B cell (primary cell): Measurements from ENCODE around the gene SMYD2. TPM values are rescaled to one million over a fixed set of nuclear protein-coding genes. Genes with fewer than 3 reads are reported as not detected.

Experiments
- ATAC-seq: fragments of 200-7000 bp; cut with Tn5 transposase; one replicate; pipeline ENCODE4 v1.10.0; 2021; ENCODE audit warnings: low read depth, mild to moderate bottlenecking, moderate number of reproducible peaks, moderate library complexity
- CTCF ChIA-PET: fragments of 350-600 bp; sonication (Branson Sonifier 250); formaldehyde crosslinking; loops from one replicate; lab custom pipeline; 2021; ENCODE audit warnings: antibody characterized with exemption, inconsistent platforms; lab: Charles Lee
- POLR2A ChIA-PET: fragments of 350-600 bp; sonication (Branson Sonifier 250); formaldehyde crosslinking; loops from one replicate; lab custom pipeline; 2021; ENCODE audit warnings: antibody characterized with exemption; lab: Charles Lee
- DNase-seq: peaks from one replicate; pipeline ENCODE4 v3.0.0; 2013
- H2AFZ ChIP-seq: 2 replicates; pipeline ENCODE4 v1.6.1; 2012; ENCODE audit warnings: mild to moderate bottlenecking, low read depth, low read length; ENCODE audit not compliant: insufficient read depth, poor library complexity, severe bottlenecking
- H3K27ac ChIP-seq, 2 donors: 1 replicate in 1 of 2; 2 replicates in 1 of 2; pipeline ENCODE4 v1.5.1; 2012 to 2013; ENCODE audit warnings: low read length in 2 of 2, mild to moderate bottlenecking in 2 of 2, moderate library complexity in 1 of 2
- H3K27me3 ChIP-seq, 4 experiments: fragments of 200-600 bp in 1 of 4; sonication (generic) in 1 of 4; replicated peaks in 1 of 4; 1 replicate in 2 of 4; 2 replicates in 2 of 4; pipeline versions ENCODE4 v1.6.1 to v1.7.0; 2013 to 2016; ENCODE audit warnings: low read length in 3 of 4, mild to moderate bottlenecking in 2 of 4, mixed read lengths in 1 of 4, moderate library complexity in 1 of 4; ENCODE audit not compliant: insufficient read depth in 4 of 4, control insufficient read depth in 3 of 4; ENCODE audit errors: control extremely low read depth in 1 of 4
- H3K36me3 ChIP-seq, 2 experiments: replicated peaks in 1 of 2; 1 replicate in 1 of 2; 2 replicates in 1 of 2; pipeline versions ENCODE4 v1.6.1 to v1.7.1; 2013; ENCODE audit warnings: low read length in 1 of 2; ENCODE audit not compliant: insufficient read depth in 2 of 2, control insufficient read depth in 1 of 2; ENCODE audit errors: control extremely low read depth in 1 of 2, extremely low read depth in 1 of 2
- H3K4me1 ChIP-seq, 2 donors: fragments of 200-600 bp in 1 of 2; sonication (generic) in 1 of 2; 1 replicate in 1 of 2; 2 replicates in 1 of 2; pipeline versions ENCODE4 v1.5.1 to v1.6.1; 2013 to 2017; ENCODE audit warnings: low read length in 2 of 2; ENCODE audit not compliant: control insufficient read depth in 2 of 2, insufficient read depth in 2 of 2
- H3K4me2 ChIP-seq: replicated peaks from 2 replicates; pipeline ENCODE3; 2012; ENCODE audit warnings: mild to moderate bottlenecking, low read depth, low read length; ENCODE audit not compliant: poor library complexity, severe bottlenecking
- H3K4me3 ChIP-seq, 5 experiments: fragments of 200-600 bp in 1 of 5; sonication (generic) in 1 of 5; 1 replicate in 3 of 5; 2 replicates in 2 of 5; pipeline versions ENCODE4 v1.5.1 to v1.7.0; 2011 to 2016; ENCODE audit warnings: low read length in 4 of 5, mild to moderate bottlenecking in 4 of 5, low read depth in 2 of 5, control low read depth in 1 of 5, moderate library complexity in 1 of 5; ENCODE audit not compliant: insufficient read depth in 1 of 5; ENCODE audit errors: control extremely low read depth in 1 of 5, extremely low read depth in 1 of 5
- H3K79me2 ChIP-seq: fragments of 200-600 bp; sonication (generic); one replicate; pipeline ENCODE4 v1.6.0; 2016; ENCODE audit warnings: low read length; ENCODE audit not compliant: control insufficient read depth, insufficient read depth
- H3K9ac ChIP-seq: fragments of 200-600 bp; sonication (generic); 2 replicates; pipeline ENCODE4 v1.6.1; 2017; ENCODE audit warnings: mild to moderate bottlenecking, low read length, moderate library complexity
- H3K9me3 ChIP-seq, 3 donors: one replicate each; pipeline versions ENCODE4 v1.6.1 to v1.7.1; 2013; ENCODE audit warnings: low read length in 2 of 3; ENCODE audit not compliant: control insufficient read depth in 2 of 3, insufficient read depth in 1 of 3; ENCODE audit errors: control extremely low read depth in 1 of 3
- H4K20me1 ChIP-seq: 2 replicates; pipeline ENCODE4 v1.6.0; 2012; ENCODE audit warnings: mild to moderate bottlenecking, low read length; ENCODE audit not compliant: insufficient read depth, control insufficient read depth, poor library complexity, severe bottlenecking
- H3K27ac Mint-ChIP-seq: one replicate; pipeline ENCODE4 v1.8.0; 2021; ENCODE audit warnings: mixed read lengths
- H3K27me3 Mint-ChIP-seq: one replicate; pipeline ENCODE4 v1.8.0; 2021; ENCODE audit warnings: mixed read lengths
- H3K4me1 Mint-ChIP-seq: one replicate; pipeline ENCODE4 v1.8.0; 2021; ENCODE audit warnings: mixed read lengths
- H3K4me3 Mint-ChIP-seq: one replicate; pipeline ENCODE4 v1.8.0; 2021; ENCODE audit warnings: mixed read lengths
- H3K9me3 Mint-ChIP-seq: one replicate; pipeline ENCODE4 v1.8.0; 2022; ENCODE audit warnings: mixed read lengths; ENCODE audit not compliant: insufficient read depth
- EZH2 ChIP-seq: IDR thresholded peaks from 2 replicates; pipeline ENCODE4 v1.6.1; 2012; ENCODE audit warnings: borderline replicate concordance, low read depth, mild to moderate bottlenecking, moderate library complexity, low read length; ENCODE audit not compliant: insufficient read depth, poor library complexity, severe bottlenecking
- WGBS: methylation state at CpG from one replicate; pipeline ENCODE4 v1.1.5; 2013; ENCODE audit warnings: missing lambda C conversion rate; ENCODE audit not compliant: insufficient coverage; 5-methylcytosine and 5-hydroxymethylcytosine counted together
- intact Hi-C: fragments of 100-400 bp; cut with micrococcal nuclease; formaldehyde crosslinking; loops from one replicate; pipeline ENCODE4 v1.10.0; 2022
- polyA plus RNA-seq: library from polyadenylated mRNA; depleted of rRNA; stranded (reverse); fragments of >200 nt; gene quantifications from 2 replicates; pipeline ENCODE4 v1.2.3, GENCODE V29; 2012
- total RNA-seq, 2 donors: library from RNA; stranded (reverse); fragments of 120-200 nt in 1 of 2; gene quantifications; 1 replicate in 1 of 2; 2 replicates in 1 of 2; pipeline versions ENCODE4 v1.2.3 to v1.2.4, GENCODE V29; 2013 to 2022
- TF ChIP-seq, protein P1 (sequence below): fragments of 200-600 bp; IDR thresholded peaks from one replicate; pipeline ENCODE4 v1.8.0; 2022; ENCODE audit warnings: antibody characterized with exemption, mild to moderate bottlenecking

SMYD2 gene
- total and polyA plus RNA-seq, 2 donors (not counting 1 experiment from before 2014, with no cell fraction given) = 21.2 to 29.1 TPM

DNA sequence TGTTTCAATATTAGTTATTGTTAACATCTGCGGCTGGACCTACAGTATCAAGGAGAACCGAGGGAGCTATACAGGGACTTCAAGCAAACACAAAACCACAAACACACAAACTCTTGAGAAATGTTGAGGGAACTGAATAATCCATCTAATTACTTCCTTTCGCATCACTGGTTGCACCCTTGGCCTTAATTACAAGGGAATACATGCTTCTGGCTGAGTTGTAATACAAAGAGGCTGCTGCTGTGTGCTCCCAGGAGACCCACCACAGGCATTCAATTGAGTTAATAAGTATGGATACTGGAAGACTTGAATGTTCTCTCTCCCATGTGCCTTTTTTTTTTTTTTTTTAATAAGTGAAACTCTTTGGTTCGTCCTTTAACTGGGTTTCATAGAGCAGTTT lies 16.8 kb upstream of the SMYD2 start:
- Histone ChIP-seq H3K4me2 (no peak overlapping the region), H3K36me3 (no peaks in the 10 kb centered on the region), H3K79me2 (no peaks in the 10 kb centered on the region), H3K9ac (no peak overlapping the region), H3K4me1 (peaks cover 3 to 4% of the 10 kb centered on the region in 2 donors), H3K27me3 (peaks cover 0 to 34% (median 27%) of the 10 kb centered on the region in 4 experiments), H3K9me3 (no peaks in the 10 kb centered on the region), H3K27ac (no peak overlapping the region), H4K20me1 (no peaks in the 10 kb centered on the region), H2AFZ (no peak overlapping the region), H3K4me3 (no peak overlapping the region)
- H3K4me3 Mint-ChIP-seq = no peak overlapping the region
- intact Hi-C loops = loop anchor here (5.0 kb wide), 1 partner anchor 1263 kb away; no protein-coding TSS in a partner anchor
- H3K9me3 Mint-ChIP-seq = no peaks in the 10 kb centered on the region
- ATAC-seq = no peak
- H3K27me3 Mint-ChIP-seq = peaks cover 57% of the 10 kb centered on the region
- DNase-seq = no peak
- POLR2A ChIA-PET = no interaction called here
- TF ChIP-seq, protein P1, sequence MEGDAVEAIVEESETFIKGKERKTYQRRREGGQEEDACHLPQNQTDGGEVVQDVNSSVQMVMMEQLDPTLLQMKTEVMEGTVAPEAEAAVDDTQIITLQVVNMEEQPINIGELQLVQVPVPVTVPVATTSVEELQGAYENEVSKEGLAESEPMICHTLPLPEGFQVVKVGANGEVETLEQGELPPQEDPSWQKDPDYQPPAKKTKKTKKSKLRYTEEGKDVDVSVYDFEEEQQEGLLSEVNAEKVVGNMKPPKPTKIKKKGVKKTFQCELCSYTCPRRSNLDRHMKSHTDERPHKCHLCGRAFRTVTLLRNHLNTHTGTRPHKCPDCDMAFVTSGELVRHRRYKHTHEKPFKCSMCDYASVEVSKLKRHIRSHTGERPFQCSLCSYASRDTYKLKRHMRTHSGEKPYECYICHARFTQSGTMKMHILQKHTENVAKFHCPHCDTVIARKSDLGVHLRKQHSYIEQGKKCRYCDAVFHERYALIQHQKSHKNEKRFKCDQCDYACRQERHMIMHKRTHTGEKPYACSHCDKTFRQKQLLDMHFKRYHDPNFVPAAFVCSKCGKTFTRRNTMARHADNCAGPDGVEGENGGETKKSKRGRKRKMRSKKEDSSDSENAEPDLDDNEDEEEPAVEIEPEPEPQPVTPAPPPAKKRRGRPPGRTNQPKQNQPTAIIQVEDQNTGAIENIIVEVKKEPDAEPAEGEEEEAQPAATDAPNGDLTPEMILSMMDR = no peak
- no peak for TF ChIP-seq EZH2
- no CpG with 5 or more reads among the region's 4 CpGs for WGBS
- CTCF ChIA-PET = interaction anchor here (14.8 kb wide), 1 partner anchor 65 kb away, joined by 643 read pairs; no protein-coding TSS in a partner anchor
- H3K27ac Mint-ChIP-seq = no peak overlapping the region
- peaks cover 1% of the 10 kb centered on the region for H3K4me1 Mint-ChIP-seq

DNA sequence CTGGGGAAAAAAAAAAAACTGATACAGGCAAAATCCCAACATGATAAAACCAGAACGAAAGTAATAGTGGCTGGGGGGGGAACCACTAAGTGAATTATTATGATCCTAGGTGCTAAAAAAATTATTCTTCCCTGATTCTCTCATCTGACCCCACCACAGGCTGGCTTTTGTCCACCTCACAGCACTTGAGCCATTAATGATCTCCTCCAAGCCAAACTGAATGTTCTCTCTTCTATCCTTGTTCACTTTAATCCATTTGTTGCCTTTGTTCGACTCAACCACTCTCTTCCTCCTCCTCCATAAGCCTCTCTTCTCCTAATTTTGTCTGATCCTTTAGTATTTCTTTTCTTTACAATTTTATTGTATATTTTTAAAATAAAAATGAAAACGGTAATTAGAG lies 16.0 kb upstream of the SMYD2 start:
- H3K9ac ChIP-seq = no peak overlapping the region
- ChIA-PET POLR2A (no interaction called here), CTCF (interaction anchor here (14.8 kb wide), 1 partner anchor 64 kb away, joined by 643 read pairs; no protein-coding TSS in a partner anchor)
- H3K4me1 Mint-ChIP-seq = peaks cover 1% of the 10 kb centered on the region
- H3K79me2 ChIP-seq = no peaks in the 10 kb centered on the region
- no peak overlapping the region for H2AFZ ChIP-seq
- TF ChIP-seq, protein P1 = no peak
- no peak for TF ChIP-seq EZH2
- H3K9me3 ChIP-seq = no peaks in the 10 kb centered on the region
- no peaks in the 10 kb centered on the region for H4K20me1 ChIP-seq
- no peak overlapping the region for H3K4me3 Mint-ChIP-seq
- no peak overlapping the region for H3K4me2 ChIP-seq
- intact Hi-C loops = loop anchor here (5.0 kb wide), 1 partner anchor 1262 kb away; no protein-coding TSS in a partner anchor
- H3K27ac ChIP-seq = no peak overlapping the region
- peaks cover 53% of the 10 kb centered on the region for H3K27me3 Mint-ChIP-seq
- peaks cover 3 to 4% of the 10 kb centered on the region in 2 donors for H3K4me1 ChIP-seq
- DNase-seq (no peak), ATAC-seq (no peak)
- no peak overlapping the region for H3K27ac Mint-ChIP-seq
- no peaks in the 10 kb centered on the region for H3K36me3 ChIP-seq
- WGBS = no CpG with 5 or more reads among the region's 3 CpGs
- peaks cover 0 to 35% (median 26%) of the 10 kb centered on the region in 4 experiments for H3K27me3 ChIP-seq
- no peak overlapping the region for H3K4me3 ChIP-seq
- no peaks in the 10 kb centered on the region for H3K9me3 Mint-ChIP-seq
